K562 (cell line): ENCODE data around the gene SLC25A42. TPM values are rescaled to one million over a fixed set of nuclear protein-coding genes. Genes with fewer than 3 reads are reported as not detected.

ENCODE experiments used
- CBFA2T2 ChIP-seq: fragments of 450-650 bp; conservative IDR thresholded peaks from 2 replicates; pipeline ENCODE4 v1.6.1; 2017; ENCODE audit warnings: mild to moderate bottlenecking
- HNRNPK ChIP-seq: fragments of 200-400 bp; formaldehyde crosslinking; IDR thresholded peaks from one replicate; pipeline ENCODE4 v1.6.1; 2018; ENCODE audit warnings: mild to moderate bottlenecking, low read depth, low read length; ENCODE audit not compliant: poor library complexity, severe bottlenecking
- KAT2B ChIP-seq: IDR thresholded peaks from one replicate; pipeline ENCODE4 v1.6.1; 2012; ENCODE audit warnings: low read depth, mild to moderate bottlenecking, control low read depth, inconsistent platforms, low read length, moderate library complexity
- KAT7 ChIP-seq: sonication (generic); formaldehyde crosslinking; IDR thresholded peaks from 2 replicates; pipeline ENCODE4 v1.8.0; 2022; ENCODE audit warnings: missing genetic modification reagents, mild to moderate bottlenecking, borderline replicate concordance
- NCOR1 ChIP-seq: fragments of 450-650 bp; IDR thresholded peaks from 2 replicates; pipeline ENCODE4 v1.6.1; 2016; ENCODE audit warnings: mild to moderate bottlenecking, moderate library complexity
- NONO ChIP-seq, 2 experiments: fragments of 200-400 bp in 1 of 2; fragments of 450-650 bp in 1 of 2; formaldehyde crosslinking in 1 of 2; IDR thresholded peaks; 2 replicates each; pipeline ENCODE4 v1.6.1; 2017; ENCODE audit warnings: low read depth in 2 of 2, mild to moderate bottlenecking in 2 of 2, moderate library complexity in 2 of 2, low read length in 1 of 2
- NR2C2 ChIP-seq, 2 experiments: fragments of 200-800 bp in 1 of 2; sonication (Bioruptor generic) in 1 of 2; sonication (generic) in 1 of 2; formaldehyde crosslinking in 1 of 2; IDR thresholded peaks; 2 replicates each; pipeline versions ENCODE4 v1.6.1 to v1.8.0; 2016 to 2022; ENCODE audit warnings: mild to moderate bottlenecking in 1 of 2, missing compliant biosample characterization in 1 of 2, missing genetic modification characterization in 1 of 2, missing genetic modification reagents in 1 of 2
- RCOR1 ChIP-seq, 2 experiments: IDR thresholded peaks; 2 replicates each; pipeline ENCODE4 v1.6.1; 2012; ENCODE audit warnings: low read depth in 2 of 2, low read length in 2 of 2, borderline replicate concordance in 1 of 2, improper control_type of control experiment in 1 of 2
- RUNX1 ChIP-seq: sonication (generic); IDR thresholded peaks from 2 replicates; pipeline ENCODE4 v1.6.1; 2016; ENCODE audit warnings: antibody characterized with exemption, low read depth
- STAT5B ChIP-seq: fragments of 250-450 bp; sonication (Bioruptor Pico); IDR thresholded peaks from 2 replicates; pipeline ENCODE4 v1.8.0; 2021; ENCODE audit warnings: mild to moderate bottlenecking, inconsistent platforms
- ZBTB7A ChIP-seq: IDR thresholded peaks from 2 replicates; pipeline ENCODE4 v1.6.1; 2011; ENCODE audit warnings: low read depth, mild to moderate bottlenecking, low read length, moderate library complexity, borderline replicate concordance; ENCODE audit not compliant: control insufficient read depth
- ZFP1 ChIP-seq: fragments of 450-650 bp; formaldehyde crosslinking; IDR thresholded peaks from 2 replicates; pipeline ENCODE4 v1.4.0; 2020; ENCODE audit warnings: mild to moderate bottlenecking, mixed read lengths
- ZNF143 ChIP-seq: sonication (generic); formaldehyde crosslinking; IDR thresholded peaks from 2 replicates; pipeline ENCODE4 v1.9.0; 2022; ENCODE audit warnings: mild to moderate bottlenecking, missing genetic modification reagents
- ZNF644 ChIP-seq: fragments of 200-800 bp; sonication (Bioruptor generic); IDR thresholded peaks from 2 replicates; pipeline ENCODE4 v1.6.1; 2016; ENCODE audit warnings: low read depth, missing genetic modification characterization, missing compliant biosample characterization
- ZZZ3 ChIP-seq: fragments of 450-650 bp; IDR thresholded peaks from 2 replicates; pipeline ENCODE4 v1.6.1; 2016; ENCODE audit warnings: antibody characterized with exemption, mild to moderate bottlenecking, moderate library complexity
- polyA plus RNA-seq, 8 experiments: library from polyadenylated mRNA; depleted of rRNA in 4 of 8; stranded (reverse) in 5 of 8; unstranded in 3 of 8; fragments of >200 nt; fragmentation: Nextera tagmentation in 2 of 8; fragmentation: Illumina TruSeq in 1 of 8; extraction: Ambion mirVana in 2 of 8; extraction: Trizol in 1 of 8; gene quantifications; 2 replicates each; pipeline versions ENCODE4 v1.2.1 to v1.2.3, GENCODE V29; 2011 to 2014; ENCODE audit warnings: inconsistent platforms in 1 of 8, missing spikeins in 1 of 8
- total RNA-seq, 7 experiments: library from RNA; depleted of rRNA in 6 of 7; stranded (reverse); fragments of >200 nt in 6 of 7; fragmentation: Illumina TruSeq in 2 of 7; extraction: Trizol in 2 of 7; gene quantifications; 2 replicates each; pipeline versions ENCODE4 v1.2.1 to v1.2.3, GENCODE V29; 2011 to 2021; ENCODE audit warnings: low replicate concordance in 1 of 7
- TF ChIP-seq, protein P1 (sequence below), 2 experiments: fragments of 450-650 bp; IDR thresholded peaks; 2 replicates each; pipeline ENCODE4 v1.6.1; 2016; ENCODE audit warnings: mild to moderate bottlenecking in 2 of 2, borderline replicate concordance in 1 of 2, low read depth in 1 of 2, moderate library complexity in 1 of 2
- TF ChIP-seq, protein P2 (sequence below): fragments of 250-450 bp; sonication (Bioruptor Pico); IDR thresholded peaks from 2 replicates; pipeline ENCODE4 v1.8.0; 2022; ENCODE audit warnings: moderate library complexity, mild to moderate bottlenecking, inconsistent platforms

Gene SLC25A42
- total and polyA plus RNA-seq, 9 of the 15 experiments (the other 6 are each of a cell fraction or from before 2014, with no cell fraction given) = 0.59 to 32.2 (median 14.1) TPM

DNA sequence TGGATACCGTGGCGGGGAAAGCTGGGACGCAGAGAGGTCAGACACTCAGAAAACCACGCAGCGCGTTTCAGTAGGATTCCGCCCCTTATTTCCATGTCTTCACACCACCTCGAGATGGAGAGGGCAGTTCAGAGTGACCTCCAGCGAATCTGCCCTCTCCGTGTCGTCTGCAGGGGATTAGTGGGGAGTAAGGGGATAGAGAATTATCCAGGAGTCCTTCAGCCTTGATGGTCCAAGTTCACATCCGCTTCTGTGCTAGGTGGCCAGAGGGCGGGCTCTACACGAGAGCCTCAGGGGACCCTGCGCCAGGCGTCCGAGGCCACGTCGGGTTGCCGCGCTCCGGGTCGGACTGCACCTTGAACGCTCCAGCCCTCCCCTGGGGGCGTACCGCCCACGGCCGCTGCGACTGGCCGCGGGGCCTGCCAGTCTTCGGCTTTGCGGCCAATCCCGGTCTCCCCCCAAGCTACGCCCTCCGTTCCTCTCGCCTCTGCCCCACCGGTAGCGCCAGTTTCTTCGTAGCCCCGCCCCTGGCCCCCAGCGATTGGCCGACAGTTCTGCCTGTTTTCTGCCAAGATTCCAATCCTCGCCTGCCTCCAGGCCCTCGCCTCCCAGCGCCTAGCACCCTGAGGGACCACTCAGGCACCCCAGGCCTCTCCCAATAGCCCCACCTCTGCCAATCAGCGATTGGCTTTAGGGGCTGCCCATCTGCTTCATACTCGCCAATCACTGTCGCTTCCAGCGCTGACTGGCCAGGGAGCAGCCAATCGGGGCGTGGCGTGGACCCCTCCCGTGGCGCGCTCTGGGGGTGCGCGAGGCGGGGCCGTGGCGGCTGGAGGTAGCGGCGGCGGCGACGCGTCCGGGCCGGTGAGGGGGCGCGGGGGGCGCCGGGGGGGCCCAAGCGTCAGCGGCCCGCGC, at the start of gene SLC25A42 (continued):
- TF ChIP-seq, protein P1, sequence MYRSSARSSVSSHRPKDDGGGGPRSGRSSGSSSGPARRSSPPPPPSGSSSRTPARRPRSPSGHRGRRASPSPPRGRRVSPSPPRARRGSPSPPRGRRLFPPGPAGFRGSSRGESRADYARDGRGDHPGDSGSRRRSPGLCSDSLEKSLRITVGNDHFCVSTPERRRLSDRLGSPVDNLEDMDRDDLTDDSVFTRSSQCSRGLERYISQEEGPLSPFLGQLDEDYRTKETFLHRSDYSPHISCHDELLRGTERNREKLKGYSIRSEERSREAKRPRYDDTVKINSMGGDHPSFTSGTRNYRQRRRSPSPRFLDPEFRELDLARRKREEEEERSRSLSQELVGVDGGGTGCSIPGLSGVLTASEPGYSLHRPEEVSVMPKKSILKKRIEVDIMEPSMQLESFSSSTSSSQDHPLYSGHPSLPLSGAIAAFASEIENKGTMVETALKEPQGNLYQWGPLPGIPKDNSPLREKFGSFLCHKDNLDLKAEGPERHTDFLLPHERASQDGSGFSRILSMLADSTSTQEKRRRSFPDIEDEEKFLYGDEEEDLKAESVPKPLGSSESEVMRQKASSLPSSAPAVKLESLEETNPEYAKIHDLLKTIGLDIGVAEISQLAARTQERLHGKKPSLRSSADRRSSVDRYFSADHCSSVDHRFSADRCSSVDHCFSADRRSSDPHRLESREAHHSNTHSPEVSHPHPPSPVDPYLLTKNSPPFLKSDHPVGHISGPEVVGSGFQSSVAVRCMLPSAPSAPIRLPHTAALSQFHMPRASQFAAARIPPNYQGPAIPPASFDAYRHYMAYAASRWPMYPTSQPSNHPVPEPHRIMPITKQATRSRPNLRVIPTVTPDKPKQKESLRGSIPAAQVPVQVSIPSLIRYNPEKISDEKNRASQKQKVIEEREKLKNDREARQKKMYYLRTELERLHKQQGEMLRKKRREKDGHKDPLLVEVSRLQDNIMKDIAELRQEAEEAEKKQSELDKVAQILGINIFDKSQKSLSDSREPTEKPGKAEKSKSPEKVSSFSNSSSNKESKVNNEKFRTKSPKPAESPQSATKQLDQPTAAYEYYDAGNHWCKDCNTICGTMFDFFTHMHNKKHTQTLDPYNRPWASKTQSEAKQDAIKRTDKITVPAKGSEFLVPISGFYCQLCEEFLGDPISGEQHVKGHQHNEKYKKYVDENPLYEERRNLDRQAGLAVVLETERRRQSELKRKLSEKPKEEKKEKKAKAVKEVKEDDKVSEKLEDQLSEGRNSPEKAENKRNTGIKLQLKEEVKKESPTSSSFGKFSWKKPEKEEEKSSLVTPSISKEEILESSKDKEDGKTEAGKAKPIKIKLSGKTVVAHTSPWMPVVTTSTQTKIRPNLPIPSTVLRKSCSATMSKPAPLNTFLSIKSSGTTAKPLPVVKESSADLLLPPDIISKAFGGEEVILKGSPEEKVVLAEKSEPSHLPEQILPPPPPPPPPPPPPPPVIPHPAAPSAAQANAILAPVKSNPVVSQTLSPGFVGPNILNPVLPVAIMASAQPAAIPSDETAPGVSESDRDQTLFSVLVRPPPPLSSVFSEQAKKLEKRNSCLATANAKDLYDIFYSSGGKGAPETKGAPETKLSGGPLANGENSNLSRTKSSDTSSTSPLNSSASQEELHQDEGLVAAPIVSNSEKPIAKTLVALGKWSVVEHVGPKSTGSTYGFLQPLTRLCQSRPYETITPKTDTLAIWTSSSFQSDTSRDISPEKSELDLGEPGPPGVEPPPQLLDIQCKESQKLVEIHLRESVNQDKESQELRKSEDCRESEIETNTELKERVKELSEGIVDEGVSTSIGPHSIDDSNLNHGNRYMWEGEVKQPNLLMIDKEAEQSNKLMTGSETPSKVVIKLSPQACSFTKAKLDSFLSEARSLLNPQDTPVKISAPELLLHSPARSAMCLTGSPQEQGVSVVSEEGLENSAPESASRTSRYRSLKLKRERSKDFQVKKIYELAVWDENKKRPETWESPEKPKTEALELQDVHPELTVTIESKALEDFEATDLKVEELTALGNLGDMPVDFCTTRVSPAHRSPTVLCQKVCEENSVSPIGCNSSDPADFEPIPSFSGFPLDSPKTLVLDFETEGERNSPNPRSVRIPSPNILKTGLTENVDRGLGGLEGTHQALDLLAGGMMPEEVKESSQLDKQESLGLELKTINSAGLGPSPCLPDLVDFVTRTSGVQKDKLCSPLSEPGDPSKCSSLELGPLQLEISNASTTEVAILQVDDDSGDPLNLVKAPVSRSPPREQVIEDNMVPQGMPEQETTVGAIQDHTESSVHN (IDR thresholded peaks at IDR 0.05; ENCODE audit: borderline replicate concordance in 1 of 2, low read depth in 1 of 2) = no peak
- TF ChIP-seq ZNF644 (tag) (no peak), KAT2B (no peak), RUNX1 (no peak), NR2C2 (CRISPR knock-in tag; IDR thresholded peaks at IDR 0.05) (no peak), NR2C2 (tag; IDR thresholded peaks at IDR 0.05) (peak; percentile 58), ZZZ3 (no peak), HNRNPK (no peak), CBFA2T2 (no peak), ZBTB7A (peak; percentile 91; the same call in 1 of the 2 replicates), RCOR1 (IDR thresholded peaks at IDR 0.05; ENCODE audit: borderline replicate concordance in 1 of 2, low read depth in 2 of 2, low read length in 2 of 2) (no peak; a peak in 1 of 4 replicates), ZFP1 (CRISPR knock-in tag) (no peak), NCOR1 (no peak), ZNF143 (CRISPR knock-in tag) (no peak), KAT7 (no peak), NONO (IDR thresholded peaks at IDR 0.05; ENCODE audit: low read depth in 2 of 2, low read length in 1 of 2) (0 out of 4 replicates have a peak, but pooled peaks of 1 of the 2 experiments have one; percentile 44), STAT5B (no peak)
- TF ChIP-seq, protein P2, sequence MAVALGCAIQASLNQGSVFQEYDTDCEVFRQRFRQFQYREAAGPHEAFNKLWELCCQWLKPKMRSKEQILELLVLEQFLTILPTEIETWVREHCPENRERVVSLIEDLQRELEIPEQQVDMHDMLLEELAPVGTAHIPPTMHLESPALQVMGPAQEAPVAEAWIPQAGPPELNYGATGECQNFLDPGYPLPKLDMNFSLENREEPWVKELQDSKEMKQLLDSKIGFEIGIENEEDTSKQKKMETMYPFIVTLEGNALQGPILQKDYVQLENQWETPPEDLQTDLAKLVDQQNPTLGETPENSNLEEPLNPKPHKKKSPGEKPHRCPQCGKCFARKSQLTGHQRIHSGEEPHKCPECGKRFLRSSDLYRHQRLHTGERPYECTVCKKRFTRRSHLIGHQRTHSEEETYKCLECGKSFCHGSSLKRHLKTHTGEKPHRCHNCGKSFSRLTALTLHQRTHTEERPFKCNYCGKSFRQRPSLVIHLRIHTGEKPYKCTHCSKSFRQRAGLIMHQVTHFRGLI (CRISPR knock-in tag) = no peak
